Spleen (tissue), 11 donors: ENCODE measurements around the gene NXPE1. TPM values are rescaled to one million over a fixed set of nuclear protein-coding genes. Genes with fewer than 3 reads are reported as not detected.

ENCODE experiments used
- DNase-seq: peaks from one replicate; pipeline ENCODE4 v3.0.0-alpha.2; 2020
- H3K27ac ChIP-seq, 8 donors: fragments of 200-600 bp; sonication (generic) in 7 of 8; 1 replicate in 4 of 8; 2 replicates in 4 of 8; pipeline versions ENCODE4 v1.5.0 to v1.8.0; 2016 to 2021; ENCODE audit warnings: inconsistent platforms in 4 of 8, mild to moderate bottlenecking in 4 of 8, moderate library complexity in 1 of 8
- H3K27me3 ChIP-seq, 7 donors: fragments of 200-600 bp; sonication (generic) in 6 of 7; replicated peaks in 1 of 7; 1 replicate in 4 of 7; 2 replicates in 3 of 7; pipeline versions ENCODE4 v1.5.0 to v1.8.0; 2016 to 2021; ENCODE audit warnings: inconsistent platforms in 3 of 7, mild to moderate bottlenecking in 1 of 7
- H3K36me3 ChIP-seq, 6 donors: fragments of 200-600 bp; sonication (generic) in 5 of 6; 1 replicate in 4 of 6; 2 replicates in 2 of 6; pipeline versions ENCODE4 v1.5.0 to v1.8.0; 2016 to 2021; ENCODE audit warnings: inconsistent platforms in 2 of 6
- H3K4me1 ChIP-seq, 6 donors: fragments of 200-600 bp; sonication (generic) in 5 of 6; 1 replicate in 3 of 6; 2 replicates in 3 of 6; pipeline versions ENCODE4 v1.5.0 to v1.8.0; 2016 to 2021; ENCODE audit warnings: inconsistent platforms in 3 of 6
- H3K4me3 ChIP-seq, 8 donors: fragments of 200-600 bp; sonication (generic) in 7 of 8; 1 replicate in 4 of 8; 2 replicates in 4 of 8; pipeline versions ENCODE4 v1.5.0 to v1.8.0; 2016 to 2021; ENCODE audit warnings: inconsistent platforms in 4 of 8, mild to moderate bottlenecking in 4 of 8, moderate library complexity in 2 of 8
- H3K9me3 ChIP-seq, 8 donors: fragments of 200-600 bp; sonication (generic) in 7 of 8; 1 replicate in 4 of 8; 2 replicates in 4 of 8; pipeline versions ENCODE4 v1.5.0 to v1.8.0; 2016 to 2021; ENCODE audit warnings: inconsistent platforms in 4 of 8
- POLR2A ChIP-seq, 3 donors: fragments of 450-650 bp; IDR thresholded peaks; one replicate each; pipeline ENCODE4 v1.5.1; 2017; ENCODE audit warnings: antibody characterized with exemption in 3 of 3, mild to moderate bottlenecking in 1 of 3
- POLR2AphosphoS5 ChIP-seq, 3 donors: sonication (generic); formaldehyde crosslinking; IDR thresholded peaks; one replicate each; pipeline ENCODE4 v1.5.1; 2017; ENCODE audit warnings: antibody characterized with exemption in 3 of 3
- WGBS, 5 donors: extraction: QIAGEN DNeasy Blood & Tissue Kit in 3 of 5; methylation state at CpG; one replicate each; pipeline versions ENCODE4 v1.1.5 to v1.1.7; 2013 to 2018; 5-methylcytosine and 5-hydroxymethylcytosine counted together
- intact Hi-C: fragments of 100-400 bp; cut with DNase I; formaldehyde crosslinking; loops from one replicate; pipeline ENCODE4 v1.15.0; 2023; ENCODE audit warnings: low total_unique reads
- polyA plus RNA-seq, 3 donors: library from polyadenylated mRNA; stranded (reverse); fragments of 200-250 nt; gene quantifications; one replicate each; pipeline ENCODE4 v1.2.1, GENCODE V29; 2013
- small RNA-seq, 4 donors: library from RNA; depleted of rRNA; stranded (forward); fragments of <200 nt; gene quantifications; one replicate each; pipeline ENCODE3, GENCODE V24; 2016
- total RNA-seq, 7 donors: library from RNA; depleted of rRNA in 3 of 7; stranded (reverse); fragments of >200 nt in 3 of 7; fragmentation: NEBNext Ultra II Directional in 4 of 7; extraction: Animal tissue kit (Norgen Biotek cat#: 25700) in 4 of 7; gene quantifications; one replicate each; pipeline versions ENCODE4 v1.1.0 to v1.2.1, GENCODE V29; 2016 to 2021
- TF ChIP-seq, protein P1 (sequence below), 11 experiments: fragments of 200-600 bp in 7 of 11; fragments of 450-650 bp in 4 of 11; sonication (generic) in 4 of 11; IDR thresholded peaks in 8 of 11; conservative IDR thresholded peaks in 3 of 11; 1 replicate in 7 of 11; 2 replicates in 4 of 11; pipeline versions ENCODE4 v1.4.0 to v1.8.0; 2016 to 2021; ENCODE audit warnings: antibody characterized with exemption in 11 of 11, inconsistent platforms in 4 of 11, mild to moderate bottlenecking in 1 of 11
- donor health status: healthy with polysubstance abuse.
- donor health status: DM: no; HTN: no; CAD: no; lungs with moderate emphysema.
- donor health status: DM: no; HTN: no; CAD: no.
- donor health status: Bipolar disorder and iron deficiency.
- donor health status: healthy.
- donor health status: DM: no; HTN: no; CAD: no.
- donor health status: DM: yes; HTN: yes; CAD: no.

The NXPE1 gene
- total and polyA plus RNA-seq, 10 donors: 0.46 TPM; not detected in 9

DNA sequence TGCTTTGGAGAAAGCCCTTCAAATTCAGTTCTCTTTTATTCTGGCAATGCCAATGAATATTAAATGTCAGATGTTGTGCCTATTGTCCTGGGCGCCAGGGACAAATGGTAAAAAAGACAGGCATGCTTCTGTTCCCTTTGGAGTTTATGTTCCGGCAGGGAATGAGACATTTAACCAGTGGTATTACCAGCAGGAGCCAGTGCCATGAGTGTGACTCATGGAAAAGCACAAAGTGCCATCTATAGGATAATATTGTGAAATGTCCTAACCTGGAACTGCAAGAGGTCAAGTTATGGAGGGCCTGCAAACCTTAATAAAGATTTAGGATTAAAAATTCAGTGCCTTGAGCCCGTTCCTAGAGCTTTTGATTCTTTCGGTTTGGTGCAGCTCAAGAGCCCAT lies 80.9 kb downstream of the NXPE1 start:
- H3K27me3 ChIP-seq: no peaks in the 10 kb centered on the region
- no peaks in the 10 kb centered on the region for H3K36me3 ChIP-seq
- no peaks in the 10 kb centered on the region for H3K9me3 ChIP-seq
- peaks cover 0 to 7% (median 0%) of the 10 kb centered on the region in 6 donors for H3K4me1 ChIP-seq
- no peak overlapping the region for H3K4me3 ChIP-seq
- 68 to 84% (median 81%) methylated on average over 4 of the region's 4 CpGs for WGBS, 5 donors
- no peak overlapping the region for H3K27ac ChIP-seq
- intact Hi-C loops: no loop called here
- no peak for TF ChIP-seq POLR2A (IDR thresholded peaks at IDR 0.05)
- TF ChIP-seq, protein P1, sequence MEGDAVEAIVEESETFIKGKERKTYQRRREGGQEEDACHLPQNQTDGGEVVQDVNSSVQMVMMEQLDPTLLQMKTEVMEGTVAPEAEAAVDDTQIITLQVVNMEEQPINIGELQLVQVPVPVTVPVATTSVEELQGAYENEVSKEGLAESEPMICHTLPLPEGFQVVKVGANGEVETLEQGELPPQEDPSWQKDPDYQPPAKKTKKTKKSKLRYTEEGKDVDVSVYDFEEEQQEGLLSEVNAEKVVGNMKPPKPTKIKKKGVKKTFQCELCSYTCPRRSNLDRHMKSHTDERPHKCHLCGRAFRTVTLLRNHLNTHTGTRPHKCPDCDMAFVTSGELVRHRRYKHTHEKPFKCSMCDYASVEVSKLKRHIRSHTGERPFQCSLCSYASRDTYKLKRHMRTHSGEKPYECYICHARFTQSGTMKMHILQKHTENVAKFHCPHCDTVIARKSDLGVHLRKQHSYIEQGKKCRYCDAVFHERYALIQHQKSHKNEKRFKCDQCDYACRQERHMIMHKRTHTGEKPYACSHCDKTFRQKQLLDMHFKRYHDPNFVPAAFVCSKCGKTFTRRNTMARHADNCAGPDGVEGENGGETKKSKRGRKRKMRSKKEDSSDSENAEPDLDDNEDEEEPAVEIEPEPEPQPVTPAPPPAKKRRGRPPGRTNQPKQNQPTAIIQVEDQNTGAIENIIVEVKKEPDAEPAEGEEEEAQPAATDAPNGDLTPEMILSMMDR (IDR thresholded peaks at IDR 0.05 in 8 of 11, conservative IDR thresholded peaks at IDR 0.05 in 3 of 11): no peak
- TF ChIP-seq POLR2AphosphoS5 (IDR thresholded peaks at IDR 0.05): no peak
- DNase-seq: no peak

DNA sequence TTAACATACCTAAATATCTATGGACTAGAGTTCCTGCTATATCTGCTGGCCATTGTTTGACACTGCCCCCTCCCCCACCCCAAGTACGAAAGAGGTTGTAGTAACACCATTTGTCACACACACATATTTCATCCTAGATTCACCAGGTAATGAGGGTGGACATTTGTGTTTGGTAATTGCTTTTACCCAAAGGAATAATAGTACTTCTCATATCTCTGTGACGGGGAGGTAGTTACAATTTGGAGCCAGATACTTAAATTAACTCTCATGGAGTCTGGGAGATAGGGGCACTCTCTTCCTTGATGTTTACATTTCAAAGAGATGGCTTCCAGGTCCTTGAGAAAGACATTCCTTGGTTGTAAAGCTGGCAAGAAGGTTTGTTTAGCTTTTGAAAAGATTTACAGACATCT lies 81.7 kb downstream of the NXPE1 start:
- WGBS, 5 donors: 41 to 65% (median 54%) methylated on average over 2 of the region's 2 CpGs
- intact Hi-C loops: no loop called here

DNA sequence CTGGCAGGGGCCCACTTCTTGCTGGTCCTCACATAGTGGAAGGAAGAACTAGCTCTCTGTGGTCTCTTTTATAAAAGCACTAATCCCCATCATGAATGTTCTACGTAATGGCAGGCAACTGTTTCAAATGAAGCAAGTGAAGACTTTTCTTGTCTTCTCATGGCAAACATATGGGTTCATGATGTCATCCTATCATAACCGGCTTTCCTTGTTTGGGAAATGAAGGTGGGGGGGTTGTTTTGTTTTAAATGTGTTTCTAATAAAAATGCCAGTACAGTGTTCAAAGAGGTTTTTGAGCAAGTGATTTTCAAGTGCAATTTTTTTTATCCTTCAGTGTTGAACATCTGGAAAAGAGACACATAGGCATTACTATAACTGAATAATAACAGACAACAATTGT lies 87.0 kb downstream of the NXPE1 start:
- H3K27me3 ChIP-seq: no peaks in the 10 kb centered on the region
- no peak for DNase-seq
- intact Hi-C loops: no loop called here
- 92 to 97% (median 95%) methylated on average over 2 of the region's 2 CpGs for WGBS, 5 donors
- no peak overlapping the region for H3K4me3 ChIP-seq
- H3K9me3 ChIP-seq: no peaks in the 10 kb centered on the region
- no peaks in the 10 kb centered on the region for H3K36me3 ChIP-seq
- H3K4me1 ChIP-seq: no peaks in the 10 kb centered on the region
- no peak overlapping the region for H3K27ac ChIP-seq
- TF ChIP-seq POLR2A (IDR thresholded peaks at IDR 0.05): no peak
- TF ChIP-seq, protein P1 (IDR thresholded peaks at IDR 0.05 in 8 of 11, conservative IDR thresholded peaks at IDR 0.05 in 3 of 11): no peak
- TF ChIP-seq POLR2AphosphoS5 (IDR thresholded peaks at IDR 0.05): no peak

More for the DNA sequence above, 81.7 kb downstream of the NXPE1 start:
- no peaks in the 10 kb centered on the region for H3K36me3 ChIP-seq
- H3K4me3 ChIP-seq: no peak overlapping the region
- DNase-seq: no peak
- H3K9me3 ChIP-seq: no peaks in the 10 kb centered on the region
- peaks cover 0 to 7% (median 0%) of the 10 kb centered on the region in 6 donors for H3K4me1 ChIP-seq
- no peak for TF ChIP-seq POLR2AphosphoS5 (IDR thresholded peaks at IDR 0.05)
- TF ChIP-seq, protein P1 (IDR thresholded peaks at IDR 0.05 in 8 of 11, conservative IDR thresholded peaks at IDR 0.05 in 3 of 11): no peak
- no peak for TF ChIP-seq POLR2A (IDR thresholded peaks at IDR 0.05)
- H3K27me3 ChIP-seq: no peaks in the 10 kb centered on the region
- H3K27ac ChIP-seq: no peak overlapping the region

Small RNAs within 50 kb of the gene (small RNA-seq; reads per million reads assigned to genes)
- gene RF01210: 0 reads per million in 4 donors

Other genes starting within 250 kb of the NXPE1 start
- gene C11orf71, start 159.4 kb downstream of the NXPE1 start, total RNA-seq: 10 to 100 TPM in 4 of 7 donors, 1 to 10 TPM in 3; 6.9 to 13.9 (median 10.4) TPM
- 10 to 100 TPM; 12.1 to 15.2 (median 14.4) TPM for gene C11orf71, start 159.4 kb downstream of the NXPE1 start, polyA plus RNA-seq
- gene RBM7, start 159.2 kb downstream of the NXPE1 start, total RNA-seq: 10 to 100 TPM; 20.8 to 35.3 (median 25.9) TPM
- gene RBM7, start 159.2 kb downstream of the NXPE1 start, polyA plus RNA-seq: 10 to 100 TPM in 2 of 3 donors, 1 to 10 TPM in 1; 8.0 to 15.3 (median 10.6) TPM
- gene REXO2, start 120.4 kb downstream of the NXPE1 start, total RNA-seq: 100 to 1,000 TPM in 2 of 7 donors, 10 to 100 TPM in 5; 57.3 to 118 (median 80.9) TPM
- gene REXO2, start 120.4 kb downstream of the NXPE1 start, polyA plus RNA-seq: 10 to 100 TPM; 46.4 to 70.8 (median 52.9) TPM
- under 1 TPM in 2 of 7 donors, not detected in 5; 0.25 to 0.28 TPM for gene NXPE4, start 35.9 kb upstream of the NXPE1 start, total RNA-seq
- under 1 TPM in 1 of 3 donors, not detected in 2; 0.07 TPM for gene NXPE4, start 35.9 kb upstream of the NXPE1 start, polyA plus RNA-seq
- under 1 TPM in 2 of 7 donors, not detected in 5; 0.32 to 0.52 TPM for gene NXPE2, start 118.6 kb upstream of the NXPE1 start, total RNA-seq
- gene NXPE2, start 118.6 kb upstream of the NXPE1 start, polyA plus RNA-seq: not detected